SK-N-SH treated with all-trans-retinoic acid at 6 μM for 48 hours (cell line): Measurements from ENCODE around the gene SLC7A6OS.
A peak's percentile ranks its signal among the peaks of the same experiment; 100 is the strongest.

Experiments
- ATAC-seq: fragments of 200-7000 bp; cut with Tn5 transposase; 3 replicates; pipeline ENCODE4 v1.9.1; 2020; ENCODE audit warnings: mild to moderate bottlenecking, moderate library complexity
- ARNTL ChIP-seq: fragments of 450-650 bp; formaldehyde crosslinking; IDR thresholded peaks from 2 replicates; pipeline ENCODE4 v1.5.0; 2020; ENCODE audit warnings: low read depth, mild to moderate bottlenecking, moderate library complexity, borderline replicate concordance
- BACH2 ChIP-seq: fragments of 250-450 bp; sonication (Bioruptor Pico); IDR thresholded peaks from 2 replicates; pipeline ENCODE4 v1.9.0; 2021; ENCODE audit warnings: mild to moderate bottlenecking, borderline replicate concordance
- CREB5 ChIP-seq: fragments of 250-450 bp; sonication (Bioruptor Pico); IDR thresholded peaks from 2 replicates; pipeline ENCODE4 v1.5.1; 2020; ENCODE audit warnings: low read depth, mild to moderate bottlenecking, moderate library complexity
- ESRRG ChIP-seq: fragments of 250-450 bp; sonication (Bioruptor Pico); IDR thresholded peaks from 2 replicates; pipeline ENCODE4 v1.6.1; 2021; ENCODE audit warnings: mild to moderate bottlenecking
- GLIS3 ChIP-seq: fragments of 250-450 bp; sonication (Bioruptor Pico); IDR thresholded peaks from 2 replicates; pipeline ENCODE4 v1.5.0; 2020; ENCODE audit warnings: mild to moderate bottlenecking, moderate library complexity
- OSR1 ChIP-seq: fragments of 250-450 bp; sonication (Bioruptor Pico); IDR thresholded peaks from 2 replicates; pipeline ENCODE4 v1.8.0; 2022; ENCODE audit warnings: moderate library complexity, mild to moderate bottlenecking, inconsistent platforms
- RARB ChIP-seq: fragments of 250-450 bp; sonication (Bioruptor Pico); IDR thresholded peaks from 2 replicates; pipeline ENCODE4 v1.8.0; 2021; ENCODE audit warnings: mild to moderate bottlenecking, moderate library complexity
- SNAI2 ChIP-seq: fragments of 250-450 bp; sonication (Bioruptor Pico); IDR thresholded peaks from 2 replicates; pipeline ENCODE4 v1.5.0; 2020; ENCODE audit warnings: mild to moderate bottlenecking, moderate library complexity
- TCF4 ChIP-seq: fragments of 250-450 bp; sonication (Bioruptor Pico); IDR thresholded peaks from 2 replicates; pipeline ENCODE4 v1.8.0; 2021; ENCODE audit warnings: mild to moderate bottlenecking, moderate library complexity, borderline replicate concordance
- TOX ChIP-seq: fragments of 250-450 bp; sonication (Bioruptor Pico); IDR thresholded peaks from 2 replicates; pipeline ENCODE4 v1.8.0; 2021; ENCODE audit warnings: mild to moderate bottlenecking, moderate library complexity, borderline replicate concordance
- ZC3H10 ChIP-seq: fragments of 250-450 bp; sonication (Bioruptor Pico); IDR thresholded peaks from 2 replicates; pipeline ENCODE4 v1.5.1; 2021; ENCODE audit warnings: mild to moderate bottlenecking, moderate library complexity
- ZFP3 ChIP-seq: fragments of 250-450 bp; sonication (Bioruptor Pico); IDR thresholded peaks from 2 replicates; pipeline ENCODE4 v1.5.0; 2020; ENCODE audit warnings: mild to moderate bottlenecking, moderate library complexity
- ZFP30 ChIP-seq: fragments of 450-650 bp; formaldehyde crosslinking; IDR thresholded peaks from 2 replicates; pipeline ENCODE4 v1.5.0; 2022; ENCODE audit warnings: mild to moderate bottlenecking, moderate library complexity
- ZNF565 ChIP-seq: fragments of 450-650 bp; formaldehyde crosslinking; conservative IDR thresholded peaks from 2 replicates; pipeline ENCODE4 v1.5.0; 2020; ENCODE audit warnings: low read depth, mild to moderate bottlenecking, moderate library complexity
- ZNF70 ChIP-seq: fragments of 450-650 bp; formaldehyde crosslinking; IDR thresholded peaks from 2 replicates; pipeline ENCODE4 v1.5.0; 2020; ENCODE audit warnings: mild to moderate bottlenecking, moderate library complexity
- ZNF8 ChIP-seq: fragments of 450-650 bp; formaldehyde crosslinking; IDR thresholded peaks from 2 replicates; pipeline ENCODE4 v1.5.0; 2020; ENCODE audit warnings: mild to moderate bottlenecking, moderate library complexity
- TF ChIP-seq, protein P1 (sequence below): fragments of 250-450 bp; sonication (Bioruptor Pico); IDR thresholded peaks from 2 replicates; pipeline ENCODE4 v1.5.0; 2020; ENCODE audit warnings: mild to moderate bottlenecking, moderate library complexity
- TF ChIP-seq, protein P2 (sequence below): fragments of 250-450 bp; sonication (Bioruptor Pico); IDR thresholded peaks from 2 replicates; pipeline ENCODE4 v1.8.0; 2021; ENCODE audit warnings: low read depth, mild to moderate bottlenecking, moderate library complexity, borderline replicate concordance
- TF ChIP-seq, protein P3 (sequence below): fragments of 250-450 bp; sonication (Bioruptor Pico); IDR thresholded peaks from 2 replicates; pipeline ENCODE4 v1.5.1; 2021; ENCODE audit warnings: mild to moderate bottlenecking, moderate library complexity

The SLC7A6OS gene

GRCh38 chr16:68310774-68311511 lies at the start of gene SLC7A6OS, which contains the start of gene PRMT7:
TSS of gene SLC7A6OS (minus strand) at chr16:68310946. CDS start at chr16:68310926, 20 bp downstream.
TSS of gene PRMT7 (plus strand) at chr16:68311019. CDS start at chr16:68315980, 4,961 bp downstream.
- ATAC-seq = peak; percentile 100
- TF ChIP-seq ZNF70 (CRISPR knock-in tag) = peak; percentile 65; the same call in 1 of the 2 replicates
- no peak for TF ChIP-seq SNAI2 (CRISPR knock-in tag)
- TF ChIP-seq, protein P1, sequence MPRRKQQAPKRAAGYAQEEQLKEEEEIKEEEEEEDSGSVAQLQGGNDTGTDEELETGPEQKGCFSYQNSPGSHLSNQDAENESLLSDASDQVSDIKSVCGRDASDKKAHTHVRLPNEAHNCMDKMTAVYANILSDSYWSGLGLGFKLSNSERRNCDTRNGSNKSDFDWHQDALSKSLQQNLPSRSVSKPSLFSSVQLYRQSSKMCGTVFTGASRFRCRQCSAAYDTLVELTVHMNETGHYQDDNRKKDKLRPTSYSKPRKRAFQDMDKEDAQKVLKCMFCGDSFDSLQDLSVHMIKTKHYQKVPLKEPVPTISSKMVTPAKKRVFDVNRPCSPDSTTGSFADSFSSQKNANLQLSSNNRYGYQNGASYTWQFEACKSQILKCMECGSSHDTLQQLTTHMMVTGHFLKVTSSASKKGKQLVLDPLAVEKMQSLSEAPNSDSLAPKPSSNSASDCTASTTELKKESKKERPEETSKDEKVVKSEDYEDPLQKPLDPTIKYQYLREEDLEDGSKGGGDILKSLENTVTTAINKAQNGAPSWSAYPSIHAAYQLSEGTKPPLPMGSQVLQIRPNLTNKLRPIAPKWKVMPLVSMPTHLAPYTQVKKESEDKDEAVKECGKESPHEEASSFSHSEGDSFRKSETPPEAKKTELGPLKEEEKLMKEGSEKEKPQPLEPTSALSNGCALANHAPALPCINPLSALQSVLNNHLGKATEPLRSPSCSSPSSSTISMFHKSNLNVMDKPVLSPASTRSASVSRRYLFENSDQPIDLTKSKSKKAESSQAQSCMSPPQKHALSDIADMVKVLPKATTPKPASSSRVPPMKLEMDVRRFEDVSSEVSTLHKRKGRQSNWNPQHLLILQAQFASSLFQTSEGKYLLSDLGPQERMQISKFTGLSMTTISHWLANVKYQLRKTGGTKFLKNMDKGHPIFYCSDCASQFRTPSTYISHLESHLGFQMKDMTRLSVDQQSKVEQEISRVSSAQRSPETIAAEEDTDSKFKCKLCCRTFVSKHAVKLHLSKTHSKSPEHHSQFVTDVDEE (CRISPR knock-in tag) = 0 out of 2 replicates have a peak, but pooled peaks have one; percentile 20
- no peak for TF ChIP-seq ARNTL (CRISPR knock-in tag)

- ATAC-seq = no peak
- TF ChIP-seq GLIS3 (CRISPR knock-in tag) = no peak
- TF ChIP-seq, protein P1 (CRISPR knock-in tag) = no peak
- TF ChIP-seq OSR1 (CRISPR knock-in tag) = no peak
- TF ChIP-seq, protein P2, sequence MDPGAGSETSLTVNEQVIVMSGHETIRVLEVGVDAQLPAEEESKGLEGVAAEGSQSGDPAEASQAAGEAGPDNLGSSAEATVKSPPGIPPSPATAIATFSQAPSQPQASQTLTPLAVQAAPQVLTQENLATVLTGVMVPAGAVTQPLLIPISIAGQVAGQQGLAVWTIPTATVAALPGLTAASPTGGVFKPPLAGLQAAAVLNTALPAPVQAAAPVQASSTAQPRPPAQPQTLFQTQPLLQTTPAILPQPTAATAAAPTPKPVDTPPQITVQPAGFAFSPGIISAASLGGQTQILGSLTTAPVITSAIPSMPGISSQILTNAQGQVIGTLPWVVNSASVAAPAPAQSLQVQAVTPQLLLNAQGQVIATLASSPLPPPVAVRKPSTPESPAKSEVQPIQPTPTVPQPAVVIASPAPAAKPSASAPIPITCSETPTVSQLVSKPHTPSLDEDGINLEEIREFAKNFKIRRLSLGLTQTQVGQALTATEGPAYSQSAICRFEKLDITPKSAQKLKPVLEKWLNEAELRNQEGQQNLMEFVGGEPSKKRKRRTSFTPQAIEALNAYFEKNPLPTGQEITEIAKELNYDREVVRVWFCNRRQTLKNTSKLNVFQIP (CRISPR knock-in tag) = no peak
- TF ChIP-seq BACH2 (CRISPR knock-in tag) = no peak
- no peak for TF ChIP-seq ZFP3
- TF ChIP-seq ESRRG (CRISPR knock-in tag) = no peak
- no peak for TF ChIP-seq ZNF8
- no peak for TF ChIP-seq ZNF565 (CRISPR knock-in tag)
- TF ChIP-seq SNAI2 (CRISPR knock-in tag) = no peak
- no peak for TF ChIP-seq CREB5
- TF ChIP-seq TOX (CRISPR knock-in tag) = no peak
- TF ChIP-seq ZC3H10 (CRISPR knock-in tag) = no peak
- no peak for TF ChIP-seq ARNTL (CRISPR knock-in tag)
- TF ChIP-seq, protein P3, sequence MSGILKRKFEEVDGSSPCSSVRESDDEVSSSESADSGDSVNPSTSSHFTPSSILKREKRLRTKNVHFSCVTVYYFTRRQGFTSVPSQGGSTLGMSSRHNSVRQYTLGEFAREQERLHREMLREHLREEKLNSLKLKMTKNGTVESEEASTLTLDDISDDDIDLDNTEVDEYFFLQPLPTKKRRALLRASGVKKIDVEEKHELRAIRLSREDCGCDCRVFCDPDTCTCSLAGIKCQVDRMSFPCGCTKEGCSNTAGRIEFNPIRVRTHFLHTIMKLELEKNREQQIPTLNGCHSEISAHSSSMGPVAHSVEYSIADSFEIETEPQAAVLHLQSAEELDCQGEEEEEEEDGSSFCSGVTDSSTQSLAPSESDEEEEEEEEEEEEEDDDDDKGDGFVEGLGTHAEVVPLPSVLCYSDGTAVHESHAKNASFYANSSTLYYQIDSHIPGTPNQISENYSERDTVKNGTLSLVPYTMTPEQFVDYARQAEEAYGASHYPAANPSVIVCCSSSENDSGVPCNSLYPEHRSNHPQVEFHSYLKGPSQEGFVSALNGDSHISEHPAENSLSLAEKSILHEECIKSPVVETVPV (CRISPR knock-in tag) = no peak
- TF ChIP-seq ZNF70 (CRISPR knock-in tag) = no peak
- no peak for TF ChIP-seq ZFP30 (CRISPR knock-in tag)
These were observed 48.8 kb upstream of the SLC7A6OS start for GRCh38 chr16:68359398-68360191.

DNA sequence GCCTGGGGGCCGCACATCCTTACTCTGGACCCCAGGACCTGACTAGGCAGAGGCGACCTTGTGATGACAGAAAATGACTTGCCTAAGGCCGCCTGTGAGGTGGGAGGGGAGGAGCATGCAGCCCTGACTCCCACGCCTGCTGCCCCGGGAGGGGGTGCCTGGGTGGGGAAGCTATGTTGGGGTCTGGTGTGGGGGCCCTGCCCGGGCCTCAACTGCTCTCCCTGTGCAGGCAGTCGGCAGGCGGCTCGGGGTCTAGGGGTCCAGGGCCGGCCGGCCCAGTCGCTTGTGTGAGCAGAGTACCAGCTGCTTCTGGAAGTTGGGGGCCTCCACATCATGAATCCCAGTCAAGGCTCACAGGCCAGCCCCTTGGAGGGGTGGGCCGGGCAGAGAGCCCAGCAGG lies 48.2 kb upstream of the SLC7A6OS start:
- ATAC-seq = no peak

More for the DNA sequence above, 48.2 kb upstream of the SLC7A6OS start:
- TF ChIP-seq TCF4 = no peak
- no peak for TF ChIP-seq ESRRG (CRISPR knock-in tag)
- no peak for TF ChIP-seq ZNF8
- TF ChIP-seq BACH2 (CRISPR knock-in tag) = no peak
- TF ChIP-seq ZFP30 (CRISPR knock-in tag) = no peak
- no peak for TF ChIP-seq RARB (CRISPR knock-in tag)
- TF ChIP-seq, all 23 proteins: peak for 0
